Measurements from ENCODE around the gene MICU1. TPM values are rescaled to one million over a fixed set of nuclear protein-coding genes. Genes with fewer than 3 reads are reported as not detected.

MICU1 gene
- polyA plus RNA-seq, 1 of the 3 experiments (the other 2 are of a cell fraction), result 24.6 TPM

DNA sequence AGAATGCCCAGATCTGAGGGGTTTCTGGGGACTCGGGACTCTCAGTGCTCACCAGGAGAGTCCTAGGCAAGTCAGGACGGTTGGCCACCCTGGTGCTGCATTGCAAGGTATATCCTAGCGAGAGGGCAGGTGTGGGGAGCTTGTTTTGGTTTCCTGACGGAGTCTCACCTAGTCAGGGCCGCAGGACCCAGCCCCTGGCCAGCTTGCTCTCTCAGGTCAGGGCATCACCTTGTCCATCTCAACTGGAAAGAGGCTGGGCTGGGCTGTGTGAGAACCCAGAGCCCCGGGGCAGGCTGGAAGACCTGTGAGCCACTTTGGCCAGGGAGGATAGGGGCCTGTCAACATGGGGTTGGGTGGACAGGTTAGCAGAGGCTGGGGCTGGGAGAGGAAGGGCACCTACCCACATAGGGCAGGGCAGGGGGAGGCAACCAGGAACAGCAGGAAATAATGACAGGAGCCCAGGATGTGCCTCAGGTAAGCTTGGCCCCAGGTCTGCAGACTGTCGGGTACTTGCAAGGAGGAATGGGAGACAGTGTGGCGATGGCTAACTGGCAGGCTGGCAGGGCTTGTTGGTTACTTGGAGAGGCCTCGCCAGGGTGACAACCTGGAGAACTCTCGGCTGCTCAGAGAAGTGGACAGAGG is 302.6 kb downstream of the MICU1 start (continued):
- TF ChIP-seq TAF1 (IDR thresholded peaks at IDR 0.05; ENCODE audit: borderline replicate concordance, low read depth, low read length) (no peak), ELF1 (IDR thresholded peaks at IDR 0.05) (no peak)

GRCh38 chr10:72322280-72323058 is 303.4 kb downstream of the MICU1 start:
- TF ChIP-seq PBX3 (IDR thresholded peaks at IDR 0.05) (no peak), SMC3 (IDR thresholded peaks at IDR 0.05; ENCODE audit: low read depth, low read length) (no peak), EZH2phosphoT487 (IDR thresholded peaks at IDR 0.05; ENCODE audit: borderline replicate concordance, low read depth) (no peak), REST (IDR thresholded peaks at IDR 0.05; ENCODE audit: low read depth, low read length) (no peak), RCOR1 (IDR thresholded peaks at IDR 0.05; ENCODE audit: low read length) (no peak), GATA2 (CRISPR knock-in tag; IDR thresholded peaks at IDR 0.05) (no peak), NFIC (IDR thresholded peaks at IDR 0.05; ENCODE audit: borderline replicate concordance) (no peak), EP300 (IDR thresholded peaks at IDR 0.05; ENCODE audit: borderline replicate concordance in 1 of 2, low read depth in 1 of 2, low read length in 1 of 2) (no peak), FOXJ3 (CRISPR knock-in tag; IDR thresholded peaks at IDR 0.05) (no peak), TCF12 (IDR thresholded peaks at IDR 0.05) (no peak), USF2 (IDR thresholded peaks at IDR 0.05; ENCODE audit: borderline replicate concordance, low read depth, low read length) (no peak)
- TF ChIP-seq, protein P1, sequence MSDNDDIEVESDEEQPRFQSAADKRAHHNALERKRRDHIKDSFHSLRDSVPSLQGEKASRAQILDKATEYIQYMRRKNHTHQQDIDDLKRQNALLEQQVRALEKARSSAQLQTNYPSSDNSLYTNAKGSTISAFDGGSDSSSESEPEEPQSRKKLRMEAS (IDR thresholded peaks at IDR 0.05; ENCODE audit: low read depth), result no peak
- CTCF ChIA-PET, result interaction anchor here (0.9 to 4.5 kb wide), 6 partner anchors 9 to 426 kb away, joined by 3 to 48 read pairs (median 6); partner anchors contain the start of gene DDIT4
- no peak overlapping the region for H3K9ac ChIP-seq
- no peaks in the 10 kb centered on the region for H3K9me2 ChIP-seq
- H2AFZ ChIP-seq (ENCODE audit: low read depth), result no peak overlapping the region
- 83% methylated on average over 11 of the region's 16 CpGs for WGBS (ENCODE audit: low lambda C conversion rate)
- peaks cover 32 to 65% of the 10 kb centered on the region in 2 experiments for H3K4me1 ChIP-seq (ENCODE audit: control insufficient read depth in 1 of 2, insufficient read depth in 2 of 2, low read depth in 1 of 2, low read length in 1 of 2)
- no peaks in the 10 kb centered on the region for H3K9me3 ChIP-seq
- peak overlapping the region; percentile 94 to 97; a peak in 3 of 4 replicates for H3K27ac ChIP-seq (ENCODE audit: low read depth in 2 of 2, low read length in 1 of 2)
- DNase-seq, result no peak
- H3K36me3 ChIP-seq (replicated peaks in 1 of 2; ENCODE audit: control insufficient read depth in 1 of 2, insufficient read depth in 2 of 2, low read length in 1 of 2), result no peaks in the 10 kb centered on the region
- no peak overlapping the region for H3K4me3 ChIP-seq (ENCODE audit: low read depth in 2 of 2, low read length in 1 of 2)
- POLR2A ChIA-PET, result interaction anchor here (0.7 to 10.9 kb wide), 5 partner anchors 9 to 74 kb away, joined by 3 to 188 read pairs (median 4); partner anchors contain the start of gene DDIT4
- no peaks in the 10 kb centered on the region for H4K20me1 ChIP-seq (ENCODE audit: insufficient read depth)
- H3K79me2 ChIP-seq (ENCODE audit: insufficient read depth), result no peaks in the 10 kb centered on the region
- H3F3A ChIP-seq (replicated peaks; ENCODE audit: insufficient read depth), result peaks cover 19% of the 10 kb centered on the region
- H3K4me2 ChIP-seq, result no peak overlapping the region
- no peaks in the 10 kb centered on the region for H3K27me3 ChIP-seq (ENCODE audit: insufficient read depth)
